Spleen (tissue), 11 donors: Measurements from ENCODE around the gene SPO11. TPM values are rescaled to one million over a fixed set of nuclear protein-coding genes. Genes with fewer than 3 reads are reported as not detected.

Source experiments
- DNase-seq: peaks from one replicate; pipeline ENCODE4 v3.0.0-alpha.2; 2020
- H3K27ac ChIP-seq, 8 donors: fragments of 200-600 bp; sonication (generic) in 7 of 8; 1 replicate in 4 of 8; 2 replicates in 4 of 8; pipeline versions ENCODE4 v1.5.0 to v1.8.0; 2016 to 2021; ENCODE audit warnings: inconsistent platforms in 4 of 8, mild to moderate bottlenecking in 4 of 8, moderate library complexity in 1 of 8
- H3K27me3 ChIP-seq, 7 donors: fragments of 200-600 bp; sonication (generic) in 6 of 7; replicated peaks in 1 of 7; 1 replicate in 4 of 7; 2 replicates in 3 of 7; pipeline versions ENCODE4 v1.5.0 to v1.8.0; 2016 to 2021; ENCODE audit warnings: inconsistent platforms in 3 of 7, mild to moderate bottlenecking in 1 of 7
- H3K36me3 ChIP-seq, 6 donors: fragments of 200-600 bp; sonication (generic) in 5 of 6; 1 replicate in 4 of 6; 2 replicates in 2 of 6; pipeline versions ENCODE4 v1.5.0 to v1.8.0; 2016 to 2021; ENCODE audit warnings: inconsistent platforms in 2 of 6
- H3K4me1 ChIP-seq, 6 donors: fragments of 200-600 bp; sonication (generic) in 5 of 6; 1 replicate in 3 of 6; 2 replicates in 3 of 6; pipeline versions ENCODE4 v1.5.0 to v1.8.0; 2016 to 2021; ENCODE audit warnings: inconsistent platforms in 3 of 6
- H3K4me3 ChIP-seq, 8 donors: fragments of 200-600 bp; sonication (generic) in 7 of 8; 1 replicate in 4 of 8; 2 replicates in 4 of 8; pipeline versions ENCODE4 v1.5.0 to v1.8.0; 2016 to 2021; ENCODE audit warnings: inconsistent platforms in 4 of 8, mild to moderate bottlenecking in 4 of 8, moderate library complexity in 2 of 8
- H3K9me3 ChIP-seq, 8 donors: fragments of 200-600 bp; sonication (generic) in 7 of 8; 1 replicate in 4 of 8; 2 replicates in 4 of 8; pipeline versions ENCODE4 v1.5.0 to v1.8.0; 2016 to 2021; ENCODE audit warnings: inconsistent platforms in 4 of 8
- POLR2A ChIP-seq, 3 donors: fragments of 450-650 bp; IDR thresholded peaks; one replicate each; pipeline ENCODE4 v1.5.1; 2017; ENCODE audit warnings: antibody characterized with exemption in 3 of 3, mild to moderate bottlenecking in 1 of 3
- POLR2AphosphoS5 ChIP-seq, 3 donors: sonication (generic); formaldehyde crosslinking; IDR thresholded peaks; one replicate each; pipeline ENCODE4 v1.5.1; 2017; ENCODE audit warnings: antibody characterized with exemption in 3 of 3
- WGBS, 5 donors: extraction: QIAGEN DNeasy Blood & Tissue Kit in 3 of 5; methylation state at CpG; one replicate each; pipeline versions ENCODE4 v1.1.5 to v1.1.7; 2013 to 2018; 5-methylcytosine and 5-hydroxymethylcytosine counted together
- intact Hi-C: fragments of 100-400 bp; cut with DNase I; formaldehyde crosslinking; loops from one replicate; pipeline ENCODE4 v1.15.0; 2023; ENCODE audit warnings: low total_unique reads
- polyA plus RNA-seq, 3 donors: library from polyadenylated mRNA; stranded (reverse); fragments of 200-250 nt; gene quantifications; one replicate each; pipeline ENCODE4 v1.2.1, GENCODE V29; 2013
- total RNA-seq, 7 donors: library from RNA; depleted of rRNA in 3 of 7; stranded (reverse); fragments of >200 nt in 3 of 7; fragmentation: NEBNext Ultra II Directional in 4 of 7; extraction: Animal tissue kit (Norgen Biotek cat#: 25700) in 4 of 7; gene quantifications; one replicate each; pipeline versions ENCODE4 v1.1.0 to v1.2.1, GENCODE V29; 2016 to 2021
- TF ChIP-seq, protein P1 (sequence below), 11 experiments: fragments of 200-600 bp in 7 of 11; fragments of 450-650 bp in 4 of 11; sonication (generic) in 4 of 11; IDR thresholded peaks in 8 of 11; conservative IDR thresholded peaks in 3 of 11; 1 replicate in 7 of 11; 2 replicates in 4 of 11; pipeline versions ENCODE4 v1.4.0 to v1.8.0; 2016 to 2021; ENCODE audit warnings: antibody characterized with exemption in 11 of 11, inconsistent platforms in 4 of 11, mild to moderate bottlenecking in 1 of 11
- donor health status: healthy with polysubstance abuse.
- donor health status: DM: no; HTN: no; CAD: no; lungs with moderate emphysema.
- donor health status: DM: no; HTN: no; CAD: no.
- donor health status: Bipolar disorder and iron deficiency.
- donor health status: healthy.
- donor health status: DM: no; HTN: no; CAD: no.
- donor health status: DM: yes; HTN: yes; CAD: no.

Gene SPO11
- total and polyA plus RNA-seq, 10 donors: not detected

GRCh38 chr20:57289391-57290177, 40.0 kb upstream of the SPO11 start:
- no peaks in the 10 kb centered on the region for H3K9me3 ChIP-seq
- intact Hi-C loops: no loop called here
- 35 to 55% (median 49%) methylated on average over 4 to 8 of the region's 8 CpGs for WGBS, 5 donors
- H3K4me1 ChIP-seq: no peaks in the 10 kb centered on the region
- no peak for DNase-seq
- H3K27me3 ChIP-seq: peaks cover 0 to 98% (median 4%) of the 10 kb centered on the region in 7 donors
- TF ChIP-seq, protein P1, sequence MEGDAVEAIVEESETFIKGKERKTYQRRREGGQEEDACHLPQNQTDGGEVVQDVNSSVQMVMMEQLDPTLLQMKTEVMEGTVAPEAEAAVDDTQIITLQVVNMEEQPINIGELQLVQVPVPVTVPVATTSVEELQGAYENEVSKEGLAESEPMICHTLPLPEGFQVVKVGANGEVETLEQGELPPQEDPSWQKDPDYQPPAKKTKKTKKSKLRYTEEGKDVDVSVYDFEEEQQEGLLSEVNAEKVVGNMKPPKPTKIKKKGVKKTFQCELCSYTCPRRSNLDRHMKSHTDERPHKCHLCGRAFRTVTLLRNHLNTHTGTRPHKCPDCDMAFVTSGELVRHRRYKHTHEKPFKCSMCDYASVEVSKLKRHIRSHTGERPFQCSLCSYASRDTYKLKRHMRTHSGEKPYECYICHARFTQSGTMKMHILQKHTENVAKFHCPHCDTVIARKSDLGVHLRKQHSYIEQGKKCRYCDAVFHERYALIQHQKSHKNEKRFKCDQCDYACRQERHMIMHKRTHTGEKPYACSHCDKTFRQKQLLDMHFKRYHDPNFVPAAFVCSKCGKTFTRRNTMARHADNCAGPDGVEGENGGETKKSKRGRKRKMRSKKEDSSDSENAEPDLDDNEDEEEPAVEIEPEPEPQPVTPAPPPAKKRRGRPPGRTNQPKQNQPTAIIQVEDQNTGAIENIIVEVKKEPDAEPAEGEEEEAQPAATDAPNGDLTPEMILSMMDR (IDR thresholded peaks at IDR 0.05 in 8 of 11, conservative IDR thresholded peaks at IDR 0.05 in 3 of 11): no peak
- TF ChIP-seq POLR2AphosphoS5 (IDR thresholded peaks at IDR 0.05) (no peak), POLR2A (IDR thresholded peaks at IDR 0.05) (no peak)
- H3K27ac ChIP-seq: no peak overlapping the region
- no peaks in the 10 kb centered on the region for H3K36me3 ChIP-seq
- H3K4me3 ChIP-seq: no peak overlapping the region

GRCh38 chr20:57290178-57290484, 39.5 kb upstream of the SPO11 start:
- Histone ChIP-seq H3K4me3 (no peak overlapping the region), H3K36me3 (no peaks in the 10 kb centered on the region), H3K27me3 (peaks cover 0 to 99% (median 4%) of the 10 kb centered on the region in 7 donors), H3K4me1 (no peaks in the 10 kb centered on the region), H3K9me3 (no peaks in the 10 kb centered on the region), H3K27ac (no peak overlapping the region)
- TF ChIP-seq POLR2AphosphoS5 (IDR thresholded peaks at IDR 0.05): no peak
- TF ChIP-seq POLR2A (IDR thresholded peaks at IDR 0.05): no peak
- TF ChIP-seq, protein P1 (IDR thresholded peaks at IDR 0.05 in 8 of 11, conservative IDR thresholded peaks at IDR 0.05 in 3 of 11): no peak
- intact Hi-C loops: no loop called here
- DNase-seq: no peak
- 51 to 77% (median 68%) methylated on average over 4 to 5 of the region's 5 CpGs for WGBS, 5 donors

GRCh38 chr20:57291003-57291402, 38.6 kb upstream of the SPO11 start:
- Histone ChIP-seq H3K4me3 (no peak overlapping the region), H3K9me3 (no peaks in the 10 kb centered on the region), H3K4me1 (no peaks in the 10 kb centered on the region), H3K36me3 (no peaks in the 10 kb centered on the region), H3K27ac (no peak overlapping the region), H3K27me3 (peaks cover 0 to 99% (median 4%) of the 10 kb centered on the region in 7 donors)
- no peak for DNase-seq
- intact Hi-C loops: no loop called here
- WGBS, 5 donors: 60 to 70% (median 64%) methylated on average over 10 of the region's 10 CpGs
- TF ChIP-seq, protein P1 (IDR thresholded peaks at IDR 0.05 in 8 of 11, conservative IDR thresholded peaks at IDR 0.05 in 3 of 11): no peak
- no peak for TF ChIP-seq POLR2A (IDR thresholded peaks at IDR 0.05)
- no peak for TF ChIP-seq POLR2AphosphoS5 (IDR thresholded peaks at IDR 0.05)

DNA sequence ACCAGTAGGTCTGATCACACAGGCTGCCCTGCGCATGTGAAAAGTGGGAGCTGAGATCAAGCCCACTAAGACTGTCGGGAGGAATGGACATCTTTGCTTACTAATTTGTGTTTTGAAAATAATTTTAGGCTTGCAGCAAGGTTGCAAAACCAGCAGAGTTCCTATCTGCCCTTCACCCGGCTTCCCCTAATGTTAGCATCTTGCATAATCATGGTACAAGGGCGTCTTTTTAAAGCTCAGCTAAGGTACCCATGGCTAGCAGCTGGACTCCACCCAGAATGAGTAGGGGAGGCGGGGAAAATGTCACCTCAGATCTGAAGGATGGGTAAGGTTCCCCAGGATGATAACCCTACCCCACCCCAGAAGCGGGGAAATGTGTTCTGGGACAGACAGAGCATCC, 37.9 kb upstream of the SPO11 start:
- no peak overlapping the region for H3K27ac ChIP-seq
- H3K4me1 ChIP-seq: no peaks in the 10 kb centered on the region
- peaks cover 0 to 92% (median 4%) of the 10 kb centered on the region in 7 donors for H3K27me3 ChIP-seq
- no peaks in the 10 kb centered on the region for H3K36me3 ChIP-seq
- TF ChIP-seq, protein P1 (IDR thresholded peaks at IDR 0.05 in 8 of 11, conservative IDR thresholded peaks at IDR 0.05 in 3 of 11): no peak
- TF ChIP-seq POLR2AphosphoS5 (IDR thresholded peaks at IDR 0.05) (no peak), POLR2A (IDR thresholded peaks at IDR 0.05) (no peak)
- no peak overlapping the region for H3K4me3 ChIP-seq
- DNase-seq: no peak
- no peaks in the 10 kb centered on the region for H3K9me3 ChIP-seq
- intact Hi-C loops: no loop called here
- 73 to 85% (median 80%) methylated on average over 6 of the region's 6 CpGs for WGBS, 5 donors
